NCI-H345 treated with DMSO at 0.1 percent for 48 hours (cell line): ENCODE results near the gene SRRM1.
A peak's percentile ranks its signal among the peaks of the same experiment; 100 is the strongest.

Source experiments
- DNase-seq: peaks from one replicate; lab custom pipeline; 2025; ENCODE audit not compliant: unreplicated experiment; lab: John Stamatoyannopoulos, UW

SRRM1 gene, protein sequence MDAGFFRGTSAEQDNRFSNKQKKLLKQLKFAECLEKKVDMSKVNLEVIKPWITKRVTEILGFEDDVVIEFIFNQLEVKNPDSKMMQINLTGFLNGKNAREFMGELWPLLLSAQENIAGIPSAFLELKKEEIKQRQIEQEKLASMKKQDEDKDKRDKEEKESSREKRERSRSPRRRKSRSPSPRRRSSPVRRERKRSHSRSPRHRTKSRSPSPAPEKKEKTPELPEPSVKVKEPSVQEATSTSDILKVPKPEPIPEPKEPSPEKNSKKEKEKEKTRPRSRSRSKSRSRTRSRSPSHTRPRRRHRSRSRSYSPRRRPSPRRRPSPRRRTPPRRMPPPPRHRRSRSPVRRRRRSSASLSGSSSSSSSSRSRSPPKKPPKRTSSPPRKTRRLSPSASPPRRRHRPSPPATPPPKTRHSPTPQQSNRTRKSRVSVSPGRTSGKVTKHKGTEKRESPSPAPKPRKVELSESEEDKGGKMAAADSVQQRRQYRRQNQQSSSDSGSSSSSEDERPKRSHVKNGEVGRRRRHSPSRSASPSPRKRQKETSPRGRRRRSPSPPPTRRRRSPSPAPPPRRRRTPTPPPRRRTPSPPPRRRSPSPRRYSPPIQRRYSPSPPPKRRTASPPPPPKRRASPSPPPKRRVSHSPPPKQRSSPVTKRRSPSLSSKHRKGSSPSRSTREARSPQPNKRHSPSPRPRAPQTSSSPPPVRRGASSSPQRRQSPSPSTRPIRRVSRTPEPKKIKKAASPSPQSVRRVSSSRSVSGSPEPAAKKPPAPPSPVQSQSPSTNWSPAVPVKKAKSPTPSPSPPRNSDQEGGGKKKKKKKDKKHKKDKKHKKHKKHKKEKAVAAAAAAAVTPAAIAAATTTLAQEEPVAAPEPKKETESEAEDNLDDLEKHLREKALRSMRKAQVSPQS

DNA sequence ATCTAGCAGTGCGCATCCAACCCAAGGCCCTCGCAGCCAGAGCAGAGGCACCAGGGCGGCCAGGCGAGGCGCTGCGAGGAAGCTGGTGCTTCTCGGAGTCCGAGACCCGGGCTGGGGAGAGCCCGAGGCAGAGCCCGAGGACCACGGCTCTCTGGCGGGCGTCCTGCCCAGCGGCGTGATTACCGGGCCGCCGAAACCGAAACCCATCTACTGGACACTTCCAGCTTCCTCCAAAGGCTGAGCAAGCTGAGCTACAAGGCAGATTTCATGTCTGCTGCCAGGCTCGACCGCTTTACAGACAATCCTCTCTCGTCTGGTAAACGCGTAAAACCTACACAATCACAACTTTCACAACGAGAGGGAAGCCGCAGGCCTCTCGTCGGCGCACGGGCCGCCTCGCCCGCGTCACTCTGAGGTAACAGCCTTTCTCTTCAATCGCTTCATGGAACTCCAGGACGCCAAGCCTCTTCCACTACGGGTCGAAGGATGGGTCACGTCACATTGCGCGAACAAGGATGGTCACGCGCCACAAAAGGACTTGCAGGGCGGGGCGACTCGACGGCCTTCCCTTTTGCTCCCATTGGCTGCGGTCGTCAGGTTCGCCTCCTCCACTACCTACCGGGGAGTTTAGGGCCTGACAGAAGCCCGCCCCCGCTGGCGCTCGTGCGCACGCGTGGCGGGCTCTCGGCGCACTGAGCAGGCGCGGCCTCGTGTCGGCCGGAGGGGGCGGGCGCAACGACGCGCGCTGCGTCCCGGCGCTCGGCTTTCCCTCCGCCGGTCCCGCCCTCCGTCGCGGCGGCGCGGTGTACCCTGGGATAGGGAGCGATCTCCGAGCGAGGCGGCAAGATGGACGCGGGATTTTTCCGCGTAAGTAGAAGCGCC lies at the start of gene SRRM1:
Gene SRRM1, plus strand, starts transcription at position 822 of the 882 bp plus-strand sequence. Its CDS starts 25 bp downstream, at position 847.
- DNase-seq, result peak; percentile 98

DNA sequence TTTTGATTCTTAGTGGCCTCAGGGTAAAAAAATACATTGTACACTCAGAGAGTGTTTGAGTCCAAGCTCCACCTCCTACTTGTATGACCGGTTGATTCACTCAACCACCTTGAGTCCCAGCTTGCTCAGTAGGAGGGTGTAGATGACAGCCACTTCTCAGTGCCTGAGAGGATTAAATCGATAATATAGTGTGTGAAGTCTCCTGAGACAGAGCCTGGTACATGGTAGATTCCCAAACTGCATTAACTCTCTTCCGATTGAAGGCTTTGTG lies 48.8 kb upstream of the SRRM1 start:
- DNase-seq, result peak; percentile 14

DNA sequence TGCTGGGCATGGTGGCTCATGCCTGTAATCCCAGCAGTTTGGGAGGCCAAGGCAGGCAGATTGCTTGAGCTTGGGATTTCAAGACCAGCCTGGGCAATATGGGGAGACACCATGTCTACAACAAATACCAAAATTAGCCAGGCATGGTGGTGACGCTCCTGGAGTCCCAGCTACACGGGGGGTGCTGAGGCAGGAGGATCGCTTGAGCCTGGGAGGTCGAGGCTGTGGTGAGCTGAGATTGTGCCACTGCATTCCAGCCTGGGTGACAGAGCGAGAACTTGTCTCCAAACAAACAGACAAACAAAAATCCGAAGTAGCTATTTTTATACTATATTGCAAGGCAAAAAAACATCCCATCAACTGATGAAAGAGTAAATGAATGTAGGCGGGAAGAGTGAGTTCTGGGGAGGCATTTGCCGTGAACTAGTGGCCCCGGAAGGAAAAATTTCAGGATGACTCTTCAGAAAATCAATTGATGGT lies 46.7 kb upstream of the SRRM1 start:
- DNase-seq, result no peak

DNA sequence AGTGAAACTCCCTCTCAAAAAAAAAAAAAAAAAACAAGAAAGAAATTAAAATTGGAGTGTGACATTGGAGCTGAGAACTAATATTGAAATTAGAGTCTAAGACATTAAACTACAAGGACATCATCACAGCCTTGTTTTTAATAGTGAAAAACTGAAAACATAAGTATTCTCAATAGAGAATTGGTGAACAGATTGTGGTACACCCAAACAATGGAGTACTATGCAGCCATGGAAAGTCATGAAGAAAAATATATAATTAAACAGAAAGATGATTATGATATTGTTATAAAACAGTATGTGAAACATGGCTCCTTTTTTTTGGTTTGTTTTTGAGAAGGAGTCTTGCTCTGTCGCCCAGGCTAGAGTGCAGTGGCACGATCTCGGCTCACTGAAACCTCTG lies 43.8 kb upstream of the SRRM1 start:
- no peak for DNase-seq

DNA sequence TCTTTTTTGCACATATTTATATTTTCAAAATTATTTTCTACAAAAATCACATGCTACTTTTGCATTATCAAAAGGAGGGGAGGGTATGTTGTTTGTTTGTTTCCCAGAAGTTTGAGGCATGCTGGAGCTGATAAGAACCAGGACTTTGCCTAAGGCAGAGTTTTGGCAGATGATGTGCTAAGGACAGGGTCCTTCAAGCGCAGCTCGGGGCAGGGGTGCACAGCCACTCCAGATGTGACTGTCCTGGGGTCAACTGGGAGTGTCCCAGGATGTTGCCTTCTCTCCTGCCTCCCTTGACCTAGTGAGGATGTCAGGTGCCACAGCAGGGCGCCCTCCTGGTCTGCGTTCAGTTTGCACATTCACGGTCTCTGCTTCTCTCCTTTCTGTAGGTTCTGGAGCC lies 42.6 kb upstream of the SRRM1 start:
- no peak for DNase-seq

DNA sequence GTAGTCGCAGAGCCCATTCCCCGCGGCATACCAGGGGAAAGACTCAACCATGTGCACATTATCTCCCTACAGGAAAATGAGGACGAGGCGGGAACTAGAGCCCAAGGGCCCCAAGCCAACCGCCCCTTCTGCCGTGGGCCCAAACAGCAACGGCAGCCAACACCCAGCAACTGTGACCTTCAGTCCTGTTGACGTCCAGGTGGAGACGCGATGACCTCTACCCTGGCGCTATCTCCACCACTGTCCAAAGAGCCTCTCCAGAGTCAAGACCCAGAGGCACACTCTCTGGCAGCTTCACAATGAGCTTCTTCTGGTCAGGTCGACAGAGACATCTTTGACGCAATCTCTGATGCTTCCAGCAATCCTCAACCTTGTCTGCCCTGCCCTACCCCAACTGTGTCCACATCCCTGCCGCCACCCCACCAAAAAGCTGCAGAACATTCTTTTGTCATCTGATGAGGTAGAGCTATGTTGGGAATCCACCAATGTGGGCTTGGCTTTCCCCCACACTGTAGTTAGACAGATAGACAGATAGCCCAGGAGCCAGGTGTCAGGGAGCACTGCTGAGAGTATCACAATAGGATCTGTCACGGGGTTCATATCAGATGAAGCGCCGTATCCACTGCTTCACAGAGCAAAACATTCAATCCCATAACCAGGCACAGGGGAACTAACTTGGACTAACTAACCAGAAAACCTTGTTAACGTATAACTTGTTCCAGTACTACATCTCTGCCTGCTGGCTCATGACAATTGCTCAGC lies 37.4 kb upstream of the SRRM1 start:
- DNase-seq, result no peak

DNA sequence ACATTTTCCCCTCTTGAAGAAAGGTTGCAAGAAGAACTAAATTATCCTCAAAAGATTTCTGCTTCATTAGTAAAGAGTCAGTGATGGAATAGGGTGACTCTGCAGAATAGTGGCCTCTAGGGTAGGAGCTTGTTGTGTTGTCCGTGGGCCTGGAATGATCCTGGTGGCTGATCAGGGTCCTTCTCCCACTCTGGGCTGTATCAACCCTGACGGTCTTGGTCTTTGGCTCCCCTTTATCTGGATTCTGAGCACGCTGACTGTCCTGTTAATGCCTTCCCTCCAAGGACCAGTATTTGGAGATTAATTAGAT lies 36.9 kb upstream of the SRRM1 start:
- no peak for DNase-seq

DNA sequence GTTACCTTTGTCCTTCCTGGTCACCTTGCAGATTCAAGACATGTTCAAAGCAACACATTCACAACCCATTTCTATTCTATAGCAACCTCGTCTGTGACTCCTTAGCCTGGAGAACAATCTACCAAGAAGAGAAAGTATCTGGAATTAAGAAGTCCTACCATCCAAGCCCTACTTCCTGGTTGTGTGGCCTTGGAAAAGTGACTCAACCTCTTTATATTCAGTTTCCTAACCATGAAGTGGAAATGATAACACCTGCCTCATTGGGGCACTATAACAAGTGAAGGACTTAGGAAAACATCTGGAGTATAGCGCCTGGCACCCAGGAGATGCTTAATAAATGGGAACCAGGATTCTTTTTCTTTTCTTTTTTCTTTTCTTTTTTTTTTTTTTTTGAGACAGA lies 36.5 kb upstream of the SRRM1 start:
- DNase-seq, result no peak

DNA sequence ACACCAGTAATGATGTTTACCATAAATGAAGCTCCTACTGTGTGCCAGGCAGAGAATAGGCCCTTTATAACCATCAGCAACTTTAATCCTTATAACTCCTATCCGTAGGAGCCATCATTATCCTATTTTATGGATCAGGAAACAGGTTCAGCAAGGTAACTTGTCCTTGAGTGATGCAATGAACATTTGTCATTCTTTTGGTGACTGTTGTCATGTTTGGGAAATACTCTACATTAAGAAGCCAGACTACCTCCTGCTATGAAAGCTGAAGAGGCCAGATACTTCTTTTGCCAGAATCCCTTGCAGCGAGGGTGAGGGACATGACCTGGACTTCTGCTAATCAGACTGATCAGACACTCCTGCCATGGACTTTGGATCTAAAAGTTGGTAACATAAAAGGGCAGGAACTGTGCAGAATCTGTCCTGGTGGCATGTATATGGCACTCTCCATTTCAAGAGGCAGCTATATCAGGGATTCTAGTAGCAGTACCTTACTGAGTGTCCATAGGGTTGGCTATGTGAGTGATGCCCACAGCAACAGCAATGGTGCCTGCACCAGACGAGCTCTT lies 33.1 kb upstream of the SRRM1 start:
- no peak for DNase-seq

DNA sequence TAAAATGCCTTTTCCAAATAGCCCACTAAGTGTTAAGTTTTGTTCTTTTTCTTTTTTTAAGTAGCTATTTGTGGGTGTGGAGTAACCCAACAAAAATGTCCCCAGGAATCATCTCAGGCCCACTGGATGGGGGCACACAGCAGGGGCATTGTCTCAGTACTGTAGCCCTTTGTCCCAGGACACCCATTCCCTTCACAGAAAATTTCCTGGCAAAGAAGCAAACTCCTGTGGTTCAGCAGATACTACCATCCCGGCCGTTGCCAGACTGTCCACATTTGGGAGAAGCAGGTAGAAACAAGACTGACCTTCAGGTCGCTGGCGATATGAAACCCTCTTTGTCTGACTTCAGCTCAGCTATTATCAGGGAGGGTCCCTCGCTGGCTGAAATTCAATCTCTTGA lies 23.7 kb upstream of the SRRM1 start:
- DNase-seq, result no peak

DNA sequence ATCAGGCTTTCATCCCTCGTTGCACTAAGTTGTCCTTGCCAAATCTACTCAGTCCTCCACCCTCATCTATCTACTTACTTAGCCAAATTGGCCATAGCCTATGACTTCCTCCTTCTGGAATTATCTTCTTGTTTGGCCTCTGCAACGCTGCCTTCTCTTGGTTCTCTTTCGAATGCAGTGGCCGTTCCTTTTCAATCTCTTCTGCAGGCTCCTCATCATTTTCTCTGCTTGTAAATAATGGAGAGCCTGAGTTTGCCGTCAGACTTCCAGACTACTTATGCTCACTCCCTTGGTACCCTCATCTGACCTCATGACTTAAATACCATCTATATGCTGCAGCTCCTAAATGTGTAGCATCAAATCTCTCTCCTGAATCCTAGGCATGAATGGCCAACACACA lies 22.4 kb upstream of the SRRM1 start:
- DNase-seq, result no peak

DNA sequence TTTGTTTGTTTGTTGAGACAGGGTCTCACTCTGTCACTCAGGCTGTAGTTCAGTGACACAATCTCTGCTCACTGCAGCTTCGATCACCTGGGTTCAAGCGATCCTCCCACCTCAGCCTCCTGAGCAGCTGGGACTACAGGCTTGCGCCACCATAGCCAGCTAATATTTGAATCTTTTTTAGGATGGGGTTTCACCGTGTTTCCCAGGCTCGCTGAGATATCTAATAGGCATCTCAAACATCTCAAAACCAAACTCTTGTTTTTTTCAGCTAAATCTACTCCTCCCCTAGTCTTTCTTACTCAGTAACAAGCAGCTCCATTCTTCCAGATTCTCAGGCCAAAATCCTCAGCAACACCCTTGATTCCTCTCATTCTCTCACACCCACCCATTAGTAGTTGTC lies 22.0 kb upstream of the SRRM1 start:
- DNase-seq, result no peak

DNA sequence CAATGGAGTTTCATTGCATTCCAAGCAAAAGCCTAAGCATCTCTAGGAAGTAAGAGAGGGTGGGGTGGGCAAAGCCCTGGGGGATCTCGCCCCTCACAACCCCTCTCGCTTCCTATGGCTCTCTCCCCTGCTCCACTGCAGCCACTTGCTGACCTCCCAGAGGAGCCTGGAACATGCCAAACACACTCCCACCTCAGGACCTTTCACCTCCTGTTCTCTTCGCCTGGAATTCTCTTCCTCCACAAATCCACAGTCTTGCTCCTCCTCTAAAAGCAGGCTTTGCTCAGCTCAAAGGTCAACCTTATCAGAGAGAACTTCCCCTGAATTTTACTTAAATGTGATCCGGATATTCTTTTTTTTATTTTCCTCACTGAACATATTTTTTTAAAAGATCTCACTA lies 20.9 kb upstream of the SRRM1 start:
- DNase-seq, result no peak

DNA sequence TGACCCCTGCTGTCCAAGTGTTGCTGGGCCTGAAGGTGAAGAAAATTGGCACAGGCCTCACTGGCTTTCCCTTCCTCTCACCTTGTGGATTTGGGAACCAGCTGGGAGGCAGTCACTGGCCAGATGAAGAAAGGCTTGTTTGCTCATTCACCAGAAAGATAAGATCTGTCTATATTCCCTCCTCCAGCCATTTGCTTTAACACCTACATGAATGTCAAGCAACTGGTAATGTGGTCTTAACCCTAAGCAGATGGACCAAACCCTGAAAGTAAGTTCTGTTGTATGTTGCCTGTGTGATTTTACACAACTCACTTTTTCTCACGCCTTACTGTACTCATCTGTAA lies 10.3 kb upstream of the SRRM1 start:
- DNase-seq, result no peak

DNA sequence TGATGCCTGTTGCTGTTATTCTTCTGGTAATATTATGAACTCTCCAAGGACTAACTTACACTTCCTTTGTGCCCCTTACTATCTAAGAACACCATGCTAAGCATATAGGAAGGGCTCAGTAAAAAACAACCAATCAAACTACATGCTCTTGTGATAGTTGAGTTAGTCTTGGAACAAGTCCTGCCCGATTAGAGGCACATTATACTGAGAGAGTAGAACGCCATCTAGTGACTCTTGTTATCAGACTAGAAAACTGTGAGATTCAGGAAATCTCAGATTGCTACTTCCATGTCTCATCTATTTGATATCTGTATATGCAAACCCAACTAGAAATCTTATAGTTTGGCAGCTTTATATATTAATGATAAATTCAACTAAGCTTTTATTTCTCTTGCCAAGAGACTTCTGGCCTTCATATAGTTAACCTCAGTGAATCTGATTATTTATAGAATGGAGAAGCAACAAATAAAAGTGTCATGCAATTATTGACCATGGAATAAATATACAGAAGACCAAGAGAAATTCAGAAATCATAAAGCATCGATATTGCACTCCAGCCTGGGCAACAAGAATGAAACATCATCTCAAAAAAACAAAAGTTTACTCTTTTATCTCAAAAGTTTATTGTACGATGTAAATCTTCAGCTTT lies 7.8 kb upstream of the SRRM1 start:
- DNase-seq, result peak; percentile 62

DNA sequence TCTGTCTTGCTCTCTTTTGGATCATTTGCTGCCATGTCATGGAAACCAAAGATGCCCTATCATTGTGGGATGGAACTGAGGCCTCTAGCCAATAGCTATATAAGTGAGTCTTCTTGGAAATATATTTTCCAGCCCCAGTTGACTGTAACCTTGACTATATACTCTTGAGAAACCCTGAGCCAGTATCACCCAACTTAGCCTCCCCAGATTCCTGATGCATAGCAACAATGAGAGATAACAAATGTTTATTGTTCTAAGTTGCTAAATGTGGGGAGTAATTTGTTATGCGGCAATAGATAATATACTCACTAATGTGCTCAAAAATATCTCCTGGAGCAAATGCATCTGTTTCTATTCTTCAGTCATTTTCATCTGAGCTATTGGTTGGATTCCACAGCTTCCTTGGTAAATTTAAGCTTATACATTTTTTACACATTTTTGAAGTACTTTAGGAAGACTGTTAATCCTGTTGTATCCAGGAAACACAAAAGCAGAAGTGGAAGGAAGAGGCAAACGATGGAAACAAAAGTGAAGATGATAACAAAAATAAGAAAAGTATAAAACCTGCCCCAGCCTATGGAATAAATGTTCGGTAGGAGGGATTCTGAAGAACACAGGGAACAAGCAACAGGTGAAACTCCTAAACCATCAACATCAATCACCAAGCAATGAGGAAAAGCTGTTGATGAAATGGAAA lies 6.3 kb upstream of the SRRM1 start:
- DNase-seq, result no peak

DNA sequence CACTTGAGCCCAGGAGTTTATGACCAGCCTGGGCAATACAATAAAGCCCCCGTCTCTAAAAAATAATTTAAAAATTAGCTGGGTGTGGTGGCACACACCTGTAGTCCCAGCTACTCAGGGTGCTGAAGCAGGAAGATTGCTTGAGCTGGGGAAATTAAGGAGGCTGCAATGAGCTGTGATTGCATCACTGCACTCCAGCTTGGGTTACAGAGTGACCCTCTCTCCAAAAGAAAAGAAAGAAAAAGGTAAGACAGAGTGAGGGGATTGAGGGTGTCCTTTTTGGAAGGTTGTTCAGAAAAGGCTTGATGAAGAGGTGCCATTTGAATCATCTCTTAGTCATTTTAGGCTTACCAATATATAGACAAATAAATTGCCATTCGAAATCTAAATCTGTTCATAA lies 4.0 kb upstream of the SRRM1 start:
- no peak for DNase-seq

DNA sequence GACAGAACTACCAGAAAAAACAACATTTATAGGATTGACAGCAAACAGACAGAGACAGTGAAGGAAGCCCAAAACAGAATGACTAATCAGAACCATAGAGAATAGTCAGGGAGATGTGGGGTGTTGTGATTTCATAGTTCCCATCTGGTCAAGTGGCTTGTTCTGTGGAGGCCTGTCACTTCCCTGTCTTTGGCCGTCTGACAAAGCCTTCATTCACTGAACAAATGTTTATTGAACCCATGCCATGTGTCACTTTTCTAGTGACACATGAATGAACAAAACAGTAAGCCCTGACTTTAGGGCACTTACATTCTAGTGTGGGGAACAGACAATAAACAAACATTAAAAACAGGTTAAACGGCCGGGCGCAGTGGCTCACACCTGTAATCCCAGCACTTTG lies 3.2 kb upstream of the SRRM1 start:
- no peak for DNase-seq

DNA sequence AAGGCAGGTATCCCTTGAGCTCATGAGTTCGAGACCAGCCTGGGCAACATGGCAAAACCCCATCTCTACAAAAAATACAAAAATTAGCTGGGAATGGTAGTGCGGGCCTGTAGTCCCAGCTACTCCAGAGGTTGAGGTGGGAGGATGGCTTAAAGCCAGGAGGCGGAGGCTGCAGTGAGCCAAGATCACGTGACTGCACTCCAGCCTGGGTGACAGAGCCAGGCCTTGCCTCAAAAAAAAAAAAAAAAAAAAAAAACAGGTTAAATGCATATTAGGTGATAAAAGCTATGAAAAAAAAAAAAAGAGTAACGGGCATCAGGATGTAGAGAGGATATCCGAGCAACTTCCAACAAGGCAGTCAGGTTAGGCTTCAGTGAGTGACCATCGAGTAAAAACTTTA lies 2.8 kb upstream of the SRRM1 start:
- no peak for DNase-seq
